ENCODE measurements around the gene CNGA4. TPM values are rescaled to one million over a fixed set of nuclear protein-coding genes. Genes with fewer than 3 reads are reported as not detected.

CNGA4 gene
- not detected for polyA plus RNA-seq

GRCh38 chr11:6238902-6239301, at the start of gene CNGA4:
TSS of gene CNGA4 (plus strand) at chr11:6239089. CDS start at chr11:6239207, 118 bp downstream.
- H3K36me3 Mint-ChIP-seq, result peaks cover 2% of the 10 kb centered on the region
- H3K4me3 Mint-ChIP-seq, result peak within 1 kb of the TSS in 1 of 4 donors; percentile 59
- H3K27me3 Mint-ChIP-seq, result peaks cover 12% of the 10 kb centered on the region
- H3K4me1 Mint-ChIP-seq, result peaks cover 6 to 11% (median 11%) of the 10 kb centered on the region in 3 donors
- peak within 1 kb of the TSS in 1 of 3 donors; percentile 9 for H3K27ac Mint-ChIP-seq
- H3K9me3 Mint-ChIP-seq, result no peaks in the 10 kb centered on the region

GRCh38 chr11:6191742-6192141, 47.1 kb upstream of the CNGA4 start:
- H3K4me3 Mint-ChIP-seq, result no peak overlapping the region
- no peaks in the 10 kb centered on the region for H3K27me3 Mint-ChIP-seq
- no peaks in the 10 kb centered on the region for H3K9me3 Mint-ChIP-seq
- H3K4me1 Mint-ChIP-seq, result peaks cover 0 to 1% (median 0%) of the 10 kb centered on the region in 3 donors
- no peak overlapping the region for H3K27ac Mint-ChIP-seq
- no peaks in the 10 kb centered on the region for H3K36me3 Mint-ChIP-seq

DNA sequence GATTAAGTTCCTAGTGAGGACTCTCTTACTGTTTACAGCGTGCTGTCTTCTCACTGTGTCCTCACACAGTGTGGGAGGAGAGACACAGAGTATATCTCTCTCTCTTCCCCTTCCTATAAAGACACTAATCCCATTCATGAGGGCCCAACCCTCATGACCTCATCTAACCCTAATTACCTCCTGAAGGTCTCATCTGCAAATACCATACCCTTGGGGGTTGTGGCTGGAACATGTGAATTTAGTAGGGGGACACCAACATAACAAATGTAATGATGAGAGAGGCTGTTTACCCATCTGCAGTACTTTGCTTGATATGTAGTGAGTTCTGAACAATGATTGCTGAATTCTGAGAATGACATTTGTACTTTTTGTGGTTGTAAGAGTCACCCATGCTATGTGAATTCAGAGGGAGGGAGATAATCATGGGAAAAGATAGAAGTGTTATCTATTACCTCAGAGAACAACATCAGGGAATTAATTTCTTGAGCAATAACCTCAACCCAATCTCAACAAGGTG, 44.8 kb upstream of the CNGA4 start:
- Mint-ChIP-seq H3K27me3 (no peaks in the 10 kb centered on the region), H3K9me3 (no peaks in the 10 kb centered on the region), H3K4me3 (no peak overlapping the region), H3K4me1 (peaks cover 0 to 1% (median 0%) of the 10 kb centered on the region in 3 donors), H3K27ac (no peak overlapping the region), H3K36me3 (no peaks in the 10 kb centered on the region)

- no peaks in the 10 kb centered on the region for H3K27me3 Mint-ChIP-seq
- no peaks in the 10 kb centered on the region for H3K9me3 Mint-ChIP-seq
- peaks cover 0 to 1% (median 0%) of the 10 kb centered on the region in 3 donors for H3K4me1 Mint-ChIP-seq
- no peak overlapping the region for H3K27ac Mint-ChIP-seq
- peaks cover 4% of the 10 kb centered on the region for H3K36me3 Mint-ChIP-seq
- H3K4me3 Mint-ChIP-seq, result no peak overlapping the region
Measured at GRCh38 chr11:6196396-6196795, 42.5 kb upstream of the CNGA4 start.

DNA sequence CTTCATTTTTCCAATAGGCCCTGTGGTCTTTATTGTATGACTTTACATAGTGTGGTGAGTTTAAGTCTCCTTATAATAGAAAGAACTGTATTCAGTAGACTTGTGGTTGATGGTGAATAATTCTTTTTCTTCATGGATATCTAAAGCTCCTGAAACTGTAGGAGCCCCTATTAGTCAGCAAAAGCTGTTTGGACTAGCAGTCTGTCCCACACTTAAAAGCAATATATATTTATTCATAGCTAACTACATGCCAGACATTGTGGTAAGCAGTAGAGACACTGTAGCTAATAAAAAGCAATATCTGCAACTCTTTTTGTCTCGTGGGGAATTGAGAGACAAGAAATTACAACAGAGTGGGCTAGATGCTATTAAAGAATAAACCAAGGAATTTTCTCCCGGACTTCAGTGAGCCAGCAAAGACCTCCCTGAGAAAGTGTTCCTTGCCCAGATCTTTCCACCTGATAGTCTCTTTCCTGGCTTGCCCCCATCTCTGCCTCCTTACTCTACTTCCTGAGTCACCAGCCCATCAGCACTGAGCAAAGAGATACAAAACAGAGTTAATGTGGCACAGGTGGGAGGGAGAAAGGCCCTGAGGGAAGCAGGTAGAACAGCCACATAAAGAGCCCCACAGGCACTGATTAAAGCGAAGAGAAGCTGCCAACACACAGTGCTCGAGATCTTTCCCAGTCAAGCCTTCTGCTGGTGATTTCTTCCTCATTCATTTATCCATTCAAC, 41.3 kb upstream of the CNGA4 start:
- Mint-ChIP-seq H3K9me3 (no peaks in the 10 kb centered on the region), H3K27ac (no peak overlapping the region), H3K4me1 (peaks cover 0 to 1% (median 0%) of the 10 kb centered on the region in 3 donors), H3K4me3 (no peak overlapping the region), H3K36me3 (peaks cover 4% of the 10 kb centered on the region), H3K27me3 (no peaks in the 10 kb centered on the region)

DNA sequence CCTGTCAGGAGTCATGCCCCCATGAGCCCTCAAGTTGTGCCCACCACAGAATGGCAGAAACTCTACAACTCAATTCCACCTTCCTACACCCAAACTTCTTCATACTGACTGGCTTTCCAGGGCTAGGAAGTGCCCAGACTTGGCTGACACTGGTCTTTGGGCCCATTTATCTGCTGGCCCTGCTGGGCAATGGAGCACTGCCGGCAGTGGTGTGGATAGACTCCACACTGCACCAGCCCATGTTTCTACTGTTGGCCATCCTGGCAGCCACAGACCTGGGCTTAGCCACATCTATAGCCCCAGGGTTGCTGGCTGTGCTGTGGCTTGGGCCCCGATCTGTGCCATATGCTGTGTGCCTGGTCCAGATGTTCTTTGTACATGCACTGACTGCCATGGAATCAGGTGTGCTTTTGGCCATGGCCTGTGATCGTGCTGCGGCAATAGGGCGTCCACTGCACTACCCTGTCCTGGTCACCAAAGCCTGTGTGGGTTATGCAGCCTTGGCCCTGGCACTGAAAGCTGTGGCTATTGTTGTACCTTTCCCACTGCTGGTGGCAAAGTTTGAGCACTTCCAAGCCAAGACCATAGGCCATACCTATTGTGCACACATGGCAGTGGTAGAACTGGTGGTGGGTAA, 39.6 kb upstream of the CNGA4 start, which contains the start of gene OR52W1:
Gene OR52W1 (plus strand): TSS at position 51 of the 637 bp plus-strand sequence. CDS start 0 bp downstream, at position 51.
- no peaks in the 10 kb centered on the region for H3K9me3 Mint-ChIP-seq
- H3K27me3 Mint-ChIP-seq, result no peaks in the 10 kb centered on the region
- peaks cover 0 to 13% (median 8%) of the 10 kb centered on the region in 3 donors for H3K4me1 Mint-ChIP-seq
- H3K27ac Mint-ChIP-seq, result no peak within 1 kb of the TSS
- H3K36me3 Mint-ChIP-seq, result peaks cover 4% of the 10 kb centered on the region
- H3K4me3 Mint-ChIP-seq, result no peak within 1 kb of the TSS

- peaks cover 4% of the 10 kb centered on the region for H3K36me3 Mint-ChIP-seq
- H3K4me3 Mint-ChIP-seq, result peak overlapping the region in 1 of 4 donors; percentile 4
- peak overlapping the region in 1 of 3 donors; percentile 32 for H3K27ac Mint-ChIP-seq
- peaks cover 0 to 14% (median 8%) of the 10 kb centered on the region in 3 donors for H3K4me1 Mint-ChIP-seq
- no peaks in the 10 kb centered on the region for H3K9me3 Mint-ChIP-seq
- H3K27me3 Mint-ChIP-seq, result no peaks in the 10 kb centered on the region
Measured at GRCh38 chr11:6200975-6201374, 37.9 kb upstream of the CNGA4 start.

- H3K36me3 Mint-ChIP-seq, result peaks cover 4% of the 10 kb centered on the region
- no peak overlapping the region for H3K4me3 Mint-ChIP-seq
- H3K4me1 Mint-ChIP-seq, result peaks cover 0 to 13% (median 8%) of the 10 kb centered on the region in 3 donors
- no peaks in the 10 kb centered on the region for H3K9me3 Mint-ChIP-seq
- H3K27ac Mint-ChIP-seq, result no peak overlapping the region
- H3K27me3 Mint-ChIP-seq, result no peaks in the 10 kb centered on the region
Measured at GRCh38 chr11:6201481-6201880, 37.4 kb upstream of the CNGA4 start.

DNA sequence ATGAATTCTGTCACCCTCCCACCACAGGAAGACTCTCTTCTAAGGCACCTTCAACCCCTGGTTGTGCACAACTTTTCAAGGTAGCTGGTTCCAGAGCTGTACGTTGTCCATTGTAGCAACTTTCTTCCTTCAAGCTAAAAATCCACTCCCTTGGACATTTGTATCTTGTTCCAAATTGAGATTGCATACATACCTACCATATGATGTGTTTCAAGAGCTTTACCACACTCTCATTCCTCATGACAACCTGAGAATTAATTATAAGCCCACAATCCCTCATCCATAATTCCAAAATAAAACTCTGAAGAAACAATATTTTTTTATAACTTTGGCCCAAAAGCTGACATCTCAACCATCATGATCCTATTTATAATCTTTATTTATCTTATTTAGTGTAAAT, 36.8 kb upstream of the CNGA4 start:
- H3K27ac Mint-ChIP-seq, result no peak overlapping the region
- no peaks in the 10 kb centered on the region for H3K9me3 Mint-ChIP-seq
- no peak overlapping the region for H3K4me3 Mint-ChIP-seq
- H3K4me1 Mint-ChIP-seq, result peaks cover 0 to 13% (median 8%) of the 10 kb centered on the region in 3 donors
- peaks cover 4% of the 10 kb centered on the region for H3K36me3 Mint-ChIP-seq
- H3K27me3 Mint-ChIP-seq, result no peaks in the 10 kb centered on the region

DNA sequence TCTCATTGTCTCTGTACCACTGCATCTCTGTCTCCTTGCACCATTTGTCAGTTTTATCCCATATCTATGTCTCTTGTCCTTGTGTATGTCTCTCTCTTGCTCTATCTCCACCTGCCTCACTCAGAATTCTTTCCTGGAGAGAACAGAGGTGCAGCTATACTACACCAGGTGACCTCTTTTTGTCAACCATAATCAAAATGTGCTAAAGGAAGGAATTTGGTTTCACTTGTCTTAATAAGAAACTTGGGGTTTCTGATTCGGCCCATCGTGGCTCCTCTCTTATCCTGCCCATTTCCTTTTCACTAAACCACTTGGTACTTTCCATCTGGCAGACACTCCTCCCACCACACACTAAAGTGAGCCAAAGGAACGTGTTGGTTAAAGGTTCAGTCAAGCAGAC, 35.6 kb upstream of the CNGA4 start:
- H3K4me1 Mint-ChIP-seq, result peaks cover 0 to 13% (median 8%) of the 10 kb centered on the region in 3 donors
- H3K36me3 Mint-ChIP-seq, result peaks cover 4% of the 10 kb centered on the region
- no peaks in the 10 kb centered on the region for H3K27me3 Mint-ChIP-seq
- H3K4me3 Mint-ChIP-seq, result no peak overlapping the region
- H3K27ac Mint-ChIP-seq, result peak overlapping the region in 1 of 3 donors; percentile 17
- no peaks in the 10 kb centered on the region for H3K9me3 Mint-ChIP-seq

DNA sequence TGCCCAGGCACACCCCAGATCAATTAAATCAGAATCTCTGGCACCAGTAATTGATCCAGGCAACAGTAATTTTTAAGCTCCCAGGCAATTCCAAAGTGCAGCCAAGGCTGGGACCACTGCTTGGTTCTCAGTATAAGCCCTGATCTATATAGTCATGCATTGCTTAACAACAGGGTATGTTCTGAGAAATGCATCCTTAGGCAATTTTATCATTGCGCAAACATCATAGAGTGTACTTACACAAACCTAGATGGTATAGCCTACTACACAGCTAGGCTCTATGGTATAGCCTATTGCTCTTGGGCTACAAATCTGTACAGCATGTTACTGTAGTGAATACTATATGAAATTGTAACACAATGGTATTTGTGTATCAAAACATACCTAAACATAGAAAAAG, 34.2 kb upstream of the CNGA4 start:
- no peaks in the 10 kb centered on the region for H3K27me3 Mint-ChIP-seq
- peaks cover 4% of the 10 kb centered on the region for H3K36me3 Mint-ChIP-seq
- peaks cover 0 to 13% (median 8%) of the 10 kb centered on the region in 3 donors for H3K4me1 Mint-ChIP-seq
- H3K9me3 Mint-ChIP-seq, result no peaks in the 10 kb centered on the region
- no peak overlapping the region for H3K27ac Mint-ChIP-seq
- H3K4me3 Mint-ChIP-seq, result no peak overlapping the region

DNA sequence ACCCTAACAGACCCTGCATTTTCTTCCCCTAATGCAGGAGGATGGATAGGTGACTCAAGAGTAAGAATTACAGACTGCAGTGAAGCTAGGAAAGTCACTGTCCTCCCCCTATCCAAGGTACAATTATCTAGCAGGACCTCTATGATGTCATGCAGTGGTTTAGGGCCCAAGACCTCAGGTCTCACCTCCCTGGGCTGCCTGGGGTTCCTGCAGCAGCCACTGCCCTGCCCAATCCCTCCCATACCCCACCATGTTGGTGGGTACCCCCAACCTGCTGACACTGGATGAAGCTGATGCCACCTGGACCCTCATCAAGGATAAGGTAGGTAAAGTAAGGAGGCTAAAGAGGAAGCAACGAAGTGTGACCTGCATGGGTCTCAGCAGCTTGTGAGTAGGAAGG, 33.5 kb upstream of the CNGA4 start, which contains the start of gene C11orf42:
Gene C11orf42 (plus strand): TSS at position 192 of the 400 bp plus-strand sequence. CDS start 59 bp downstream, at position 251.
- Mint-ChIP-seq H3K9me3 (no peaks in the 10 kb centered on the region), H3K36me3 (no peaks in the 10 kb centered on the region), H3K27ac (no peak within 1 kb of the TSS), H3K4me1 (peaks cover 0 to 13% (median 8%) of the 10 kb centered on the region in 3 donors), H3K4me3 (no peak within 1 kb of the TSS), H3K27me3 (no peaks in the 10 kb centered on the region)

GRCh38 chr11:6206456-6207180, 32.3 kb upstream of the CNGA4 start:
- H3K9me3 Mint-ChIP-seq, result no peaks in the 10 kb centered on the region
- no peak overlapping the region for H3K4me3 Mint-ChIP-seq
- no peaks in the 10 kb centered on the region for H3K27me3 Mint-ChIP-seq
- no peak overlapping the region for H3K27ac Mint-ChIP-seq
- H3K4me1 Mint-ChIP-seq, result peaks cover 0 to 13% (median 8%) of the 10 kb centered on the region in 3 donors
- no peaks in the 10 kb centered on the region for H3K36me3 Mint-ChIP-seq

GRCh38 chr11:6209801-6210200, 29.1 kb upstream of the CNGA4 start:
- H3K27ac Mint-ChIP-seq, result no peak overlapping the region
- H3K9me3 Mint-ChIP-seq, result no peaks in the 10 kb centered on the region
- no peaks in the 10 kb centered on the region for H3K4me1 Mint-ChIP-seq
- no peaks in the 10 kb centered on the region for H3K27me3 Mint-ChIP-seq
- no peak overlapping the region for H3K4me3 Mint-ChIP-seq
- H3K36me3 Mint-ChIP-seq, result no peaks in the 10 kb centered on the region

All from IgD-negative memory B cell (primary cell).